Lower leg skin (tissue), 4 donors: Measurements from ENCODE around the gene PKD2L1. TPM values are rescaled to one million over a fixed set of nuclear protein-coding genes. Genes with fewer than 3 reads are reported as not detected.

Experiments
- DNase-seq, 2 donors: peaks; one replicate each; pipeline ENCODE4 v3.0.0-alpha.2; 2019; ENCODE audit warnings: low spot score in 2 of 2
- H3K4me3 ChIP-seq: fragments of 200-600 bp; sonication (generic); 2 replicates; pipeline ENCODE4 v1.5.1; 2017; ENCODE audit warnings: mild to moderate bottlenecking, low read depth; ENCODE audit not compliant: poor library complexity, severe bottlenecking
- CTCF ChIP-seq, 3 donors: fragments of 450-650 bp; IDR thresholded peaks; one replicate each; pipeline ENCODE4 v1.5.1; 2016; ENCODE audit warnings: antibody characterized with exemption in 3 of 3, mild to moderate bottlenecking in 3 of 3, moderate library complexity in 2 of 3
- POLR2A ChIP-seq, 2 donors: fragments of 450-650 bp; IDR thresholded peaks; one replicate each; pipeline ENCODE4 v1.6.1; 2016 to 2017; ENCODE audit warnings: antibody characterized with exemption in 2 of 2, mild to moderate bottlenecking in 1 of 2, moderate library complexity in 1 of 2
- WGBS, 2 donors: methylation state at CpG; one replicate each; pipeline ENCODE4 v1.1.5; 2018; 5-methylcytosine and 5-hydroxymethylcytosine counted together
- intact Hi-C: fragments of 100-400 bp; cut with DNase I; formaldehyde crosslinking; loops from one replicate; pipeline ENCODE4 v1.15.0; 2023; ENCODE audit warnings: low total_unique reads
- total RNA-seq, 4 donors: library from RNA; depleted of rRNA; stranded (reverse); fragments of >200 nt; gene quantifications; one replicate each; pipeline ENCODE4 v1.1.0, GENCODE V29; 2016

The PKD2L1 gene
- total RNA-seq, 4 donors from 2014 or later, result not detected

DNA sequence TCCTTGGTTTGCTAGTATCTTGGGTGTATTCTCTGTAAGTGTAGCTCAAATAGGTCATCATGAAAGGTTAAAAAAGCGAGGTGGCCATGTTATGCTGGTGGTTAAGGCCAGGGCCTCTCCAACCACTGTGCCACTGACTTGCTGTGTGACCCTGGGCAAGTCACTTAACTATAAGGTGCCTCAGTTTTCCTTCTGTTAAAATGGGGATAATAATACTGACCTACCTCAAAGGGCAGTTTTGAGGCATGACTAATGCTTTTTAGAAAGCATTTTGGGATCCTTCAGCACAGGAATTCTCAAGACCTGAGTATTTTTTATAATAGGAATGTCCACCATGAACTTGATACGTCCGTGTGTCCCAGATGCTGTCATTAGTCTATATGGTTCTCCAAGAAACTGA lies 34.1 kb upstream of the PKD2L1 start:
- 87 to 88% methylated on average over 3 of the region's 3 CpGs for WGBS, 2 donors
- no peak for TF ChIP-seq POLR2A (IDR thresholded peaks at IDR 0.05)
- no peak for TF ChIP-seq CTCF (IDR thresholded peaks at IDR 0.05)
- intact Hi-C loops, result no loop called here
- no peak for DNase-seq
- no peak overlapping the region for H3K4me3 ChIP-seq

DNA sequence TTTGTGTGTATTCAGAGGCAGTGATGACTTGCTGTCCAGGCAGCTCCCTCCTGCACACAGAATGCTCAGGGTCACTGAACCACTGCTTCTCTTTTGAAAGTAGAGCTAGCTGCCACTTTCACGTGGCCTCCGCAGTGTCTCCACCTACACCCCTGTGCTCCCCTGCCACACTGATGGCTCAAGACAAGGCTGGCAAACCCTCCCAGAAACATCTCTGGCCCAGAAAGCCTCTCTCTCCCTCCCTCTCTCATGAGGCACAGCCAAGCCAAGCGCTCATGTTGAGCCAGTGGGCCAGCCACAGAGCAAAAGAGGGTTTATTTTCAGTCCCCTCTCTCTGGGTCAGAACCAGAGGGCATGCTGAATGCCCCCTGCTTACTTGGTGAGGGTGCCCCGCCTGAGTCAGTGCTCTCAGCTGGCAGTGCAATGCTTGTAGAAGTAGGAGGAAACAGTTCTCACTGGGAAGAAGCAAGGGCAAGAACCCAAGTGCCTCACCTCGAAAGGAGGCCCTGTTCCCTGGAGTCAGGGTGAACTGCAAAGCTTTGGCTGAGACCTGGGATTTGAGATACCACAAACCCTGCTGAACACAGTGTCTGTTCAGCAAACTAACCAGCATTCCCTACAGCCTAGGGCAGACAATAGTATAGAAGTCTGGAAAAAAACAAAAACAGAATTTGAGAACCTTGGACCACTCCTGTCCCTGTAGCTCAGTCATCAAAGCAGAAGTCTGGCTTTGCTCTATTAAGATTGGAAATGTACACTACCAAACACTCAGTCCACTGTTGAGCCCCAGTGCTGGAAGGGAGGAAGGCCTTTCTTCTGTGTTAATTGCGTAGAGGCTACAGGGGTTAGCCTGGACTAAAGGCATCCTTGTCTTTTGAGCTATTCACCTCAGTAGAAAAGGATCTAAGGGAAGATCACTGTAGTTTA lies 32.8 kb upstream of the PKD2L1 start:
- no peak for DNase-seq
- 68 to 75% methylated on average over 6 of the region's 6 CpGs for WGBS, 2 donors
- H3K4me3 ChIP-seq, result no peak overlapping the region
- TF ChIP-seq POLR2A (IDR thresholded peaks at IDR 0.05) (no peak), CTCF (IDR thresholded peaks at IDR 0.05) (no peak)
- intact Hi-C loops, result no loop called here

- TF ChIP-seq POLR2A (IDR thresholded peaks at IDR 0.05) (no peak), CTCF (IDR thresholded peaks at IDR 0.05) (no peak)
- intact Hi-C loops, result no loop called here
- no peak for DNase-seq
- H3K4me3 ChIP-seq, result no peak overlapping the region
- 75 to 76% methylated on average over 6 of the region's 6 CpGs for WGBS, 2 donors
These were observed 30.2 kb upstream of the PKD2L1 start for GRCh38 chr10:100360234-100360633.

DNA sequence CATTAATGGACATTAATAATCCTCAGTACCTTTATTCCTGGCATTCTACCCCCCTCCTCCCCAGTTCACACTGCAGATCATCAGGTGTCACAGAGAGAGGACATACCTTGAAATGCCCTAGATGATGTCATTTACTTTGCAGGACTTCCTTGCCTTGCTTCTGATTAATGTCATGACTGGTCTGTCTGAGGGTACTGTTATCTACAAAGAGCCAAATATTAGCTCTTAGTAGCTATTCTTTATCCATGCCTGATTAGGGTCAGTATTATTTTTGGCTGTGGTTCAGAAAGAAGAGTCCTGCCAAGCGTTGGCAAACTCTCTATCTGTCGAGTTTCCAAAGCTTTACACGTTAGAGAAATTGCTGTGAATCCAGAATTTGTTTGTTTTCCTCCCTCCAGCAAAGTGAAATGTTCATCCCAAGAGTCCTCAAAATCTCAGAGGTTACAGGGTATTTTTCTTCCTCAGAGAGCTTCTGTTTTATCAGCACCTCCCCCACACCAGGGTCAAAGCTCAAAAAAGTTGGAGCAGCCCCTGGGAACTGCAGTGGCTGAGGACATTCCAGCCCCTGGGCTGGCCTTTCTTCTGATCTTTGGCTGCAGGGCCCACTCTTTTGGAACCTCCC lies 29.6 kb upstream of the PKD2L1 start:
- TF ChIP-seq POLR2A (IDR thresholded peaks at IDR 0.05) (no peak), CTCF (IDR thresholded peaks at IDR 0.05) (no peak)
- no peak overlapping the region for H3K4me3 ChIP-seq
- 26 to 34% methylated on average over 3 of the region's 3 CpGs for WGBS, 2 donors
- intact Hi-C loops, result no loop called here
- no peak for DNase-seq

DNA sequence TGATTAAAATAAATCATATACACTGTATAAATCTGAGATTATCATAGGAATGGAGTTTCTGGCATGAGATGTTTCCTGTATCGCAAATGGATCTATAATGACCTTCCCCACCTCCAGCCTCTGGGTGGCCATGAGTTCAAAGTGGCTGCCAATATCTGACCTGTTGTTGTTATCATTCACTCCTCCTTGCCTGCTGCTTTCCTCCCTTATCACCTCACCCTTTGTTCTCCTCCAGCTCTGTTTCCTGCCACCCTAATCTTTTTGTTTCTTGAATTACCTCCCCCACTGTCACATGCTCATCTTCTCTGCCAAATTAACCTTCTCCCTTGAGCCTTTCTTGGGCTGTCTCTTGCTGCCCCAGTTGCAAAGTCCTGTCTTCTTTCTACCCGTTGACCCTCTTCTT lies 29.0 kb upstream of the PKD2L1 start:
- intact Hi-C loops, result no loop called here
- TF ChIP-seq POLR2A (IDR thresholded peaks at IDR 0.05) (no peak), CTCF (IDR thresholded peaks at IDR 0.05) (no peak)
- 66 to 74% methylated on average over 2 of the region's 2 CpGs for WGBS, 2 donors
- no peak overlapping the region for H3K4me3 ChIP-seq
- no peak for DNase-seq
